Gastroesophageal sphincter (tissue), 4 donors: Measurements from ENCODE around the gene MUC6. TPM values are rescaled to one million over a fixed set of nuclear protein-coding genes. Genes with fewer than 3 reads are reported as not detected.

Experiments used
- ATAC-seq: fragments of 150-250 bp; one replicate; pipeline ENCODE4 v1.9.1; 2016; ENCODE audit warnings: mild to moderate bottlenecking, moderate library complexity
- H3K27ac ChIP-seq, 4 donors: fragments of 200-600 bp; sonication (generic) in 3 of 4; 1 replicate in 3 of 4; 2 replicates in 1 of 4; pipeline ENCODE4 v1.5.1; 2016 to 2019
- H3K27me3 ChIP-seq: fragments of 200-600 bp; sonication (generic); one replicate; pipeline ENCODE4 v1.5.1; 2019
- H3K36me3 ChIP-seq, 2 donors: fragments of 200-600 bp; sonication (generic); one replicate each; pipeline ENCODE4 v1.5.1; 2019; ENCODE audit warnings: control low read depth in 1 of 2
- H3K4me1 ChIP-seq, 3 donors: fragments of 200-600 bp; sonication (generic); 1 replicate in 2 of 3; 2 replicates in 1 of 3; pipeline ENCODE4 v1.5.1; 2016 to 2019; ENCODE audit warnings: control low read depth in 2 of 3
- H3K4me3 ChIP-seq, 2 donors: fragments of 200-600 bp; sonication (generic); one replicate each; pipeline ENCODE4 v1.5.1; 2019; ENCODE audit warnings: mild to moderate bottlenecking in 1 of 2, moderate library complexity in 1 of 2
- H3K9me3 ChIP-seq, 3 donors: fragments of 200-600 bp; sonication (generic); one replicate each; pipeline ENCODE4 v1.5.1; 2017 to 2019; ENCODE audit warnings: control low read depth in 2 of 3
- CTCF ChIP-seq, 4 experiments: fragments of 200-600 bp in 2 of 4; fragments of 450-650 bp in 2 of 4; sonication (generic) in 1 of 4; IDR thresholded peaks; one replicate each; pipeline ENCODE4 v1.5.1; 2017 to 2019; ENCODE audit warnings: antibody characterized with exemption in 4 of 4, mild to moderate bottlenecking in 2 of 4, moderate library complexity in 2 of 4
- EP300 ChIP-seq: sonication (generic); formaldehyde crosslinking; IDR thresholded peaks from one replicate; pipeline ENCODE4 v1.6.1; 2017; ENCODE audit warnings: antibody characterized with exemption, mild to moderate bottlenecking
- POLR2A ChIP-seq, 2 donors: fragments of 450-650 bp; IDR thresholded peaks; one replicate each; pipeline ENCODE4 v1.6.1; 2017; ENCODE audit warnings: antibody characterized with exemption in 2 of 2, mild to moderate bottlenecking in 2 of 2, moderate library complexity in 1 of 2
- POLR2AphosphoS5 ChIP-seq: sonication (generic); formaldehyde crosslinking; IDR thresholded peaks from one replicate; pipeline ENCODE4 v1.6.1; 2017; ENCODE audit warnings: antibody characterized with exemption
- WGBS, 2 donors: methylation state at CpG; one replicate each; pipeline ENCODE4 v1.1.5; 2018; ENCODE audit warnings: low coverage in 1 of 2; 5-methylcytosine and 5-hydroxymethylcytosine counted together
- total RNA-seq, 4 donors: library from RNA; depleted of rRNA; stranded (reverse); fragments of >200 nt; gene quantifications; one replicate each; pipeline ENCODE4 v1.1.0, GENCODE V29; 2016

MUC6 gene
- total RNA-seq, 4 donors from 2014 or later = 0.77 TPM; not detected in 3

GRCh38 chr11:1074244-1075221, 38.0 kb upstream of the MUC6 start, which contains the start of gene MUC2:
MUC2 (plus strand) TSS chr11:1074874.
- no peaks in the 10 kb centered on the region for H3K36me3 ChIP-seq
- no peak within 1 kb of the TSS for H3K4me3 ChIP-seq
- WGBS, 2 donors = 83 to 96% methylated on average over 4 to 5 of the region's 32 CpGs
- H3K4me1 ChIP-seq = no peaks in the 10 kb centered on the region
- no peaks in the 10 kb centered on the region for H3K9me3 ChIP-seq
- H3K27ac ChIP-seq = no peak within 1 kb of the TSS
- H3K27me3 ChIP-seq = peaks cover 78% of the 10 kb centered on the region
- ATAC-seq = no peak
- TF ChIP-seq CTCF (IDR thresholded peaks at IDR 0.05) (no peak), POLR2A (IDR thresholded peaks at IDR 0.05) (no peak), POLR2AphosphoS5 (no peak), EP300 (no peak)

- H3K4me1 ChIP-seq = no peaks in the 10 kb centered on the region
- TF ChIP-seq POLR2A (IDR thresholded peaks at IDR 0.05) (no peak), CTCF (IDR thresholded peaks at IDR 0.05) (no peak), POLR2AphosphoS5 (no peak), EP300 (no peak)
- no peak overlapping the region for H3K4me3 ChIP-seq
- H3K27me3 ChIP-seq = peaks cover 78% of the 10 kb centered on the region
- H3K36me3 ChIP-seq = no peaks in the 10 kb centered on the region
- WGBS, 2 donors = 100% methylated on average over 1 of the region's 11 CpGs; no CpG with 5 or more reads in 1 of the 2 donors
- no peak for ATAC-seq
- no peak overlapping the region for H3K27ac ChIP-seq
- no peaks in the 10 kb centered on the region for H3K9me3 ChIP-seq
Measured at GRCh38 chr11:1073851-1074243, 37.3 kb upstream of the MUC6 start.

- 0% methylated on average over 1 of the region's 13 CpGs; no CpG with 5 or more reads in 1 of the 2 donors for WGBS, 2 donors
- Histone ChIP-seq H3K27ac (no peak overlapping the region), H3K4me3 (no peak overlapping the region), H3K36me3 (no peaks in the 10 kb centered on the region), H3K4me1 (no peaks in the 10 kb centered on the region), H3K9me3 (no peaks in the 10 kb centered on the region), H3K27me3 (peaks cover 81% of the 10 kb centered on the region)
- peak; percentile 41 for ATAC-seq
- TF ChIP-seq POLR2AphosphoS5 = no peak
- no peak for TF ChIP-seq POLR2A (IDR thresholded peaks at IDR 0.05)
- TF ChIP-seq CTCF (IDR thresholded peaks at IDR 0.05) = no peak
- no peak for TF ChIP-seq EP300
Measured at GRCh38 chr11:1073261-1073724, 36.8 kb upstream of the MUC6 start.

- ATAC-seq = no peak
- 88% methylated on average over 3 of the region's 9 CpGs; no CpG with 5 or more reads in 1 of the 2 donors for WGBS, 2 donors
- Histone ChIP-seq H3K4me3 (no peak overlapping the region), H3K27me3 (peaks cover 80% of the 10 kb centered on the region), H3K9me3 (no peaks in the 10 kb centered on the region), H3K27ac (no peak overlapping the region), H3K4me1 (no peaks in the 10 kb centered on the region), H3K36me3 (no peaks in the 10 kb centered on the region)
- no peak for TF ChIP-seq POLR2AphosphoS5
- TF ChIP-seq EP300 = no peak
- TF ChIP-seq CTCF (IDR thresholded peaks at IDR 0.05) = no peak
Measured at GRCh38 chr11:1072821-1073231, 36.3 kb upstream of the MUC6 start.
